Smooth muscle cell (in vitro differentiated cells): ENCODE measurements around the gene C4orf50. TPM values are rescaled to one million over a fixed set of nuclear protein-coding genes. Genes with fewer than 3 reads are reported as not detected.

Experiments used
- DNase-seq: peaks from one replicate; lab custom pipeline; 2025; ENCODE audit not compliant: unreplicated experiment; lab: John Stamatoyannopoulos, UW
- H2AFZ ChIP-seq: fragments of 200-600 bp; sonication (generic); 2 replicates; pipeline ENCODE4 v1.6.0; 2016; ENCODE audit warnings: antibody characterized with exemption, low read depth, mild to moderate bottlenecking
- H3F3A ChIP-seq: fragments of 200-600 bp; sonication (generic); 2 replicates; pipeline ENCODE4 v1.6.0; 2017; ENCODE audit warnings: antibody characterized with exemption, low read depth
- H3K27ac ChIP-seq: fragments of 200-600 bp; sonication (generic); 2 replicates; pipeline ENCODE4 v1.5.1; 2016; ENCODE audit warnings: low read depth, mild to moderate bottlenecking
- H3K27me3 ChIP-seq: fragments of 200-600 bp; sonication (generic); 2 replicates; pipeline ENCODE4 v1.6.1; 2016; ENCODE audit warnings: low read depth, mild to moderate bottlenecking
- H3K36me3 ChIP-seq: fragments of 200-600 bp; sonication (generic); 2 replicates; pipeline ENCODE4 v1.5.1; 2016; ENCODE audit warnings: low read depth
- H3K4me1 ChIP-seq: fragments of 200-600 bp; sonication (generic); 2 replicates; pipeline ENCODE4 v1.5.1; 2016; ENCODE audit warnings: low read depth
- H3K4me2 ChIP-seq: fragments of 200-600 bp; sonication (generic); 2 replicates; pipeline ENCODE4 v1.6.0; 2016; ENCODE audit warnings: mild to moderate bottlenecking
- H3K4me3 ChIP-seq: fragments of 200-600 bp; sonication (generic); 2 replicates; pipeline ENCODE4 v1.5.1; 2016; ENCODE audit warnings: mild to moderate bottlenecking
- H3K79me2 ChIP-seq: fragments of 200-600 bp; sonication (generic); 2 replicates; pipeline ENCODE4 v1.6.0; 2016; ENCODE audit warnings: low read depth, mild to moderate bottlenecking
- H3K9ac ChIP-seq: fragments of 200-600 bp; sonication (generic); 2 replicates; pipeline ENCODE4 v1.6.0; 2016; ENCODE audit warnings: low read depth
- H3K9me3 ChIP-seq: fragments of 200-600 bp; sonication (generic); replicated peaks from 2 replicates; pipeline ENCODE4 v1.5.1; 2016; ENCODE audit warnings: low read depth
- H4K20me1 ChIP-seq: fragments of 200-600 bp; sonication (generic); 2 replicates; pipeline ENCODE4 v1.6.0; 2016; ENCODE audit warnings: low read depth
- CTCF ChIP-seq: fragments of 200-600 bp; sonication (generic); IDR thresholded peaks from 2 replicates; pipeline ENCODE4 v1.5.1; 2017; ENCODE audit warnings: borderline replicate concordance, mild to moderate bottlenecking, antibody characterized with exemption; ENCODE audit not compliant: insufficient read depth, poor library complexity, severe bottlenecking
- WGBS: methylation state at CpG from one replicate; pipeline ENCODE4 v1.1.7; 2016; ENCODE audit warnings: low lambda C conversion rate; 5-methylcytosine and 5-hydroxymethylcytosine counted together
- polyA plus RNA-seq: library from polyadenylated mRNA; unstranded; fragments of >200 nt; fragmentation: Nextera tagmentation; extraction: Ambion mirVana; gene quantifications from 2 replicates; pipeline ENCODE4 v1.2.1, GENCODE V29; 2016
- total RNA-seq: library from RNA; depleted of rRNA; stranded (reverse); fragments of >200 nt; gene quantifications from 2 replicates; pipeline ENCODE4 v1.2.3, GENCODE V29; 2014

Gene C4orf50
- total and polyA plus RNA-seq, 2 experiments from 2014 or later: not detected

- Histone ChIP-seq H3K9ac (no peak overlapping the region), H4K20me1 (no peaks in the 10 kb centered on the region), H3K9me3 (no peaks in the 10 kb centered on the region), H3K4me2 (no peak overlapping the region), H2AFZ (no peak overlapping the region), H3K36me3 (no peaks in the 10 kb centered on the region), H3K27ac (no peak overlapping the region), H3K27me3 (peaks cover 11% of the 10 kb centered on the region), H3K79me2 (no peaks in the 10 kb centered on the region), H3F3A (no peaks in the 10 kb centered on the region), H3K4me1 (no peaks in the 10 kb centered on the region), H3K4me3 (no peak overlapping the region)
- no peak for DNase-seq
- 61% methylated on average over 2 of the region's 2 CpGs for WGBS
- no peak for TF ChIP-seq CTCF
Observed at GRCh38 chr4:5963611-5964010, 54.6 kb downstream of the C4orf50 start.

- H3F3A ChIP-seq: no peaks in the 10 kb centered on the region
- H3K4me1 ChIP-seq: no peaks in the 10 kb centered on the region
- no peak for TF ChIP-seq CTCF
- H2AFZ ChIP-seq: no peak overlapping the region
- no peak overlapping the region for H3K4me2 ChIP-seq
- peaks cover 11% of the 10 kb centered on the region for H3K27me3 ChIP-seq
- no peaks in the 10 kb centered on the region for H3K9me3 ChIP-seq
- WGBS: 92% methylated on average over 6 of the region's 6 CpGs
- H4K20me1 ChIP-seq: no peaks in the 10 kb centered on the region
- no peaks in the 10 kb centered on the region for H3K79me2 ChIP-seq
- no peak overlapping the region for H3K4me3 ChIP-seq
- H3K36me3 ChIP-seq: no peaks in the 10 kb centered on the region
- no peak for DNase-seq
- H3K9ac ChIP-seq: no peak overlapping the region
- H3K27ac ChIP-seq: no peak overlapping the region
Observed at GRCh38 chr4:5962416-5962815, 55.8 kb downstream of the C4orf50 start.

GRCh38 chr4:5960252-5960880 lies 57.9 kb downstream of the C4orf50 start:
- DNase-seq: no peak
- TF ChIP-seq CTCF: no peak
- Histone ChIP-seq H3K4me3 (no peak overlapping the region), H3K27ac (no peak overlapping the region), H3K79me2 (no peaks in the 10 kb centered on the region), H4K20me1 (no peaks in the 10 kb centered on the region), H3K36me3 (no peaks in the 10 kb centered on the region), H3K9me3 (no peaks in the 10 kb centered on the region), H3K4me1 (no peaks in the 10 kb centered on the region), H3K27me3 (peaks cover 11% of the 10 kb centered on the region), H2AFZ (no peak overlapping the region), H3K9ac (no peak overlapping the region), H3F3A (no peaks in the 10 kb centered on the region), H3K4me2 (no peak overlapping the region)
- 92% methylated on average over 13 of the region's 13 CpGs for WGBS
